Activated T-cell treated with anti-CD3 and anti-CD28 coated beads for 48 hours (primary cell): ENCODE results near the gene ABCG2.
"Not testable (repeated sequence)": the region's sequence is repeated elsewhere in the genome, so short reads cannot be mapped to it uniquely, and the experiment has no call there.

ENCODE experiments used
- DNase-seq: peaks from one replicate; pipeline ENCODE4 v3.0.0-alpha.2; 2020; ENCODE audit warnings: low read depth

ABCG2 gene

DNA sequence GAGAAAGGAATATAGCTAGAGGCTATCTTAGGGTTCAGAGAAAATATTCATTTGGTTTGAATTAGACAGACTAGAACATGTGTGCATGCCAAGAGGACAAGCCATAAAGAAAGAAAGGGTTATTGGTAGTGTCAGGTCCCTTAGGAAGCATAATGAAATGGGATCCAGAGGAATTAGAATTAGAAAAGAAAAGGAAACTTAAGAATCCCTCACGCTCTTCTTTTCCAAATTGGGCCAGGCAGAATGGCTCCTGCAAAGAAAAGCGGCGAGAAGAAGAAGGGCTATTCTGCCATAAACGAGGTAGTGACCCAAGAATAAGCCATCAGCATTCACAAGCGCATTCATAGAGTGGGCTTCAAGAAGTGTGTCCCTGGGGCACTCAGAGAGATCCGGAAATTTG is 4.9 kb upstream of the ABCG2 start:
- no peak for DNase-seq

DNA sequence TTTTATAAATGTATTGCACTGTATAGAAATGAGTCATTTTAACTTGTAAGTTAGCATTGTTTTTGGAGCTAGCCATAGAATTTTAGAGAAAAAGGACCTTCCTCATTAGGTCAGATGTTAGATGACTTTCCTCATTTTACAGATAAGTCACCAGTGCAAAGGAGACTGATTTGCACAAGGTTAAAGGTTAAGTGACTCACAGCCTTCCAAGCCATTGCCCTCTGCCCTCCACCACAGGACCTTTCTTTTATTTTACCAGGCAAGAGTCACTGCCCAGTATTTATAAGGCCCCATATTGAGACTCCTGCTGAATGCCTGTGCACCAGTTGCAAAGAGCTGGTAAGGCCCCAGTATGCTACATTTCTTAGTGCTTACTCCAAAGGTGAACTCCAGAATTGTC is 4.2 kb upstream of the ABCG2 start:
- no peak for DNase-seq

DNA sequence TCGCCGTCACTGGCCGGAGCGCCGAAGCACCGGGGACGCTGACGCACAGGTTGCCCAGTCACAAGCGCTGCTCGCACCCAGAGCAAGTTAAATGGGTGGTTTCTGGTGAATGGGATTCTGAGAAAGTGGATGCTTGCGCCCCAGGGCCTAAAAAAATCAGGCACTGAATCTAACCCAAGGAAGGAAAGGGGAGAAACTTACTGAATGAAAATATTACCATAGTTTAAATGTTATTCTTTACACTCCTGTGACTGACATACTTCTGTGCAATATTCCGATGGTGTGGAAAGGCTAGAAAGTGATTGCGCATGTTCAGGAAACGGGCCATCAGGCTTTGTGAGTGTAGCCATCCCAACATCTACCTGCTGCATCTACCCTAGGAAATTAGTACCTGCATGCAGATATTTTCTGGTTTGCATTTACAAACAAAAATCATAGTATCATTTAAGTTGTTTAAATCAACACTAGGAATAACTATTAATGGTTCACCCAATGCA is 838 bp upstream of the ABCG2 start:
- no peak for DNase-seq

DNA sequence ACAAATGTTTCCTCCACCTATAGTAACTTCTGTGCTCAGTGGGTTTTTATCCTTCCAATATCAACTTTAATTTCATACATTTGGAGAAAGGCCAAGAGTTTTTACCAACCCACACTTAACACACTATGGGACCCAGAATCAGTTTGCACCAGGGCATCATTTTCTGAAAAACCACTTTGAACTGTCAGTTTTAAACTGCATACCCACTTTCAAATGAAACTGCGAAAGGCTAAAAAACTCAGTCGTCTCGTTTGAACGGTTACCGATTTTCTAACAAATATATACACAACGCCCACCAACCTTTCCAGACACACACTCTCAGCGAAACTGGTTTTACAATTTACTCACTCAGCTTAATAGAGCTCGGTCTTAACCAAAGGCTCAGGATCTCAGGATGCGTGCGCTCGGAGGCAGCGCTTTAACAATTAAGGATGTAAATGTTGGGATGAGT is 376 bp downstream of the ABCG2 start:
- DNase-seq: no peak

DNA sequence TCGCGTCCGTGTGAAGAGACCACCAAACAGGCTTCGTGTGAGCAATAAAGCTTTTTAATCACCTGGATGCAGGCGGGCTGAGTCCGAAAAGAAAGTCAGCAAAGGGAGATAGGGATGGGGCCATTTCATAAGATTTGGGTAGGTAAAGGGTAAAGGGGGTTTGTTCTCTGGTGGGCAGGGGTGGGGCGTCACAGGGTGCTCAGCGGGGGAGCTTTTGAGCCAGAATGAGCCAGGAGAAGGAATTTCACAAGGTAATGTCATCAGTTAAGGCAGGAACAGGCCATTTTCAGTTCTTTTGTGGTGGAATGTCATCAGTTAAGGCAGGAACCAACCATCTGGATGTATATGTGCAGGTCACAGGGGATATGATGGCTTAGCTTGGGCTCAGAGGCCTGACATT is 6.1 kb downstream of the ABCG2 start:
- DNase-seq: not testable (repeated sequence)

DNA sequence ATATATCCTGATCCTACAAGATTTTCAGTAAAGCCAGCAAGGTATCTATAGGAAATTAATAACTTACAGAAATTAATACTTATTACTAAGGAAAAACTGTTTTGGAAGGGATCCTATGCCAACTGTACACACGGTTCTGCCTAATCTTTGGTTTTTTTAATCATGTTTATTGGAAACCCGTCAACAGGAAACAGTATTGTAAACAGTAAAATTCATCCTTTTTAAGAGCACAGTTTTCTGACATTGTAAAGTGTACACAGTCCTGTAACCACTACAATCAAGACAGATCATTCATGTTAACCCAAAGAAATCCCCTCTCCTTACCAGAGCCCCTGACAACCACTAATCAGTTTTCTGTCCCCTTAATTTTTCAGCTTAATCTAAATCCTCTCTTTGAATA is 9.9 kb downstream of the ABCG2 start:
- DNase-seq: no peak

DNA sequence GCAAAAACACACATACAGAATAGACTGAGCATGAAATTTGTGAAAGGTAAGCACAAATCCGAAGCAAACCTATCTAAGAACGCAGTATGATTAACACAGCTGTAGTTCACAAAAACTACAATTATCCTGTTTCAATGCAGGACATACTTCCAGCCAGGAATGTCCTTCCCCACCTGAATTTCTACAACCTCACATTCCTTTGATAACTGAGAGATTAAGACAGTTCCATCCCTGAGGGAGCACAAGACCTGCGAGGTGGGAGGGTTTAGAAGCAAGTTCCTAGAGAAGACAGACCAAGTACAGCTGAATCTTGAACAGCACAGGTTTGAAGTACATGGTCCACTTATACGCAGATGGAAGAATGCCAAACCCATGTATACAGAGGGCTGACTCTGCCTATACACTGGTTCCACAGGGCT is 10.6 kb downstream of the ABCG2 start:
- DNase-seq: no peak

DNA sequence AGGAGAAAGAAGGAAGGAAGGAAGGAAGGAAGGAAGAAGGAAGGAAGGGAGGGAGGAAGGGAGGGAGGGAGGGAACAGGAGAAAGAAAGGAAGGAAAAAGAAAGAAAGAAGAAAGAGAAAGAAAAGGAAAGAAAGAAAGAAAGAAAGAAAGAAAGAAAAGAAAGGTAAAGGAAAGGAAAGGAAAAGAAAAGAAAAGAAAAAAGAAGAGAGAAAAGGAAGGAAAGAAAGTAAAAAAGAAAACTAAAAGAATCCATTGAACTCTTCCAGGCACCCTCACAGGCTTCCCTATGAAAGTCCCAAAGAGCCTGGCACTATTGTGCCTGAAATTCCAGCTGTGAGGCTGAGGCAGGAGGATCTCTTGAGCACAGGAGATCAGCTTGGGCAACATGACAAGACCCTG is 11.5 kb downstream of the ABCG2 start:
- no peak for DNase-seq

DNA sequence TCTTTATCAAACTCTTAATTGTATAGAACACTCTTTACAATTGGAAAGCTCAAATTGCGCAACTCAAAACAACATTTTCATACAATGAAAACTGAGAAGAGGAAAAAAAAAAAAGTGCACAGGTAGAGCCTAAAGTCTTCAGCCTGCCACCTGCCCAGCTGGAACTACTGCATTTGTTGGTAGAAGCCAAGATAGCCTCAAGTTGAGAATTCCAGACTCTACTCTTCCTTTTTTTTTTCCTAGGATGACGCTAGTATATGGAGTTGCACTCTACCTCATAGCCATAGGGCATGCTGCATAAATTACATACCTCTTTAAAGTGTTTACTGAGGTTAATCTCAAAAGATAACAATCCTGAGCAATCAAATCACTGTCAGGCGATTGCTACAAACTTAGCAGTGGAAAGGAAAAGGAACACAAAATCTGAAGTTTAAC is 13.6 kb downstream of the ABCG2 start:
- no peak for DNase-seq

DNA sequence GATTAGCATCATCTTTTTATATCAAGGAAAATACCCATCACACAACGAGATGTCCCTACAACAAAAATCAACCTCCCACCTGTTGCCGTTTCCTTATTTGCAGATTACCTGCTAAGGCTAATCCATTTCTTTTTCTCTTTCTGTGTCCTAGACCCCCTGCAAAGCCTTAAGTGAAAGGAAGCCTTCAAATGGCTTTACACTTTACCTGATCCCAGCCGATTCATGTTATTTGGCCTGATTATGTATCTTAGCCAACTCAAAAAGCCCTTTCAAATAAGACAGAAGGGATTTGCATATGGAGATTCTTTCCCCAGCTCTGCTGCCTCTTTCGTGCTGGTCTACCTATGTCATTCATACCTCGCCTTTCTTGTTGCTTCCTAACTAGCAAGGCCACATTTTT is 14.4 kb downstream of the ABCG2 start:
- DNase-seq: no peak

DNA sequence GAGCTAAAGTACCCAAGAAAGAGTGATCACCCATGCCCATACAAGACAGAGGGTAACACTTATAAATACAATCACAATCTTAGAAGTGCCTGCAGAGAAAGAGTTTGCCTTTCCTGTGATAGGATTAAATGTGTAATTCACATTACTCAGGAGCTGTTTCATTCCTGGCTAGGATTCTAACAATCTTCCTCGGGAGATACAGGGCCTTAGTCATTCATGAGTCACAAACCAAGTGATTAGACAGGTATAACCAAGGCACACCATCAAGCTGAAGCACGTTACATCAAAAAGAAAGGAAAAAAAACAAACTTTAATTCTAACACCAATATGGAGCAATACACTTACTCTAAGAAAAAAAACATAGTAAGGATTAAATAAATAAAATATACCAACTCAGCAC is 14.9 kb downstream of the ABCG2 start:
- no peak for DNase-seq

DNA sequence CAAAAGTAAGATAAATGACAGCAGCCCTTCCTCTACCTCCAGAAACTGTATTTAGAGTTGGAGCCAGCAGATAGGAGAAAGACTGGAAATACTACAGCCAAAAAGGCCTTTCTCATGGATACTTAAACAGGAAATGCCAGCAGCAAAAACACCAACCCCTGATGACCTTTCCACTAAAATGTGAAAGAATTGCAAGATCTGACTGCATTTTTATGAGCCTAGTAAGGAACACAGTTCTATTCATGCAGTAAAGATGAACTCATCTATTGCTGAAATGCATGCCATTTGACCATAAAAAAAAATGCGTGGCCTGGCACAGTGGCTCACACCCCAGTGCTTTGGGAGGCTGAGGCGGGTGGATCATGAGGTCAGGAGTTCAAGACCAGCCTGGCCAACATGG is 19.9 kb downstream of the ABCG2 start:
- DNase-seq: no peak

DNA sequence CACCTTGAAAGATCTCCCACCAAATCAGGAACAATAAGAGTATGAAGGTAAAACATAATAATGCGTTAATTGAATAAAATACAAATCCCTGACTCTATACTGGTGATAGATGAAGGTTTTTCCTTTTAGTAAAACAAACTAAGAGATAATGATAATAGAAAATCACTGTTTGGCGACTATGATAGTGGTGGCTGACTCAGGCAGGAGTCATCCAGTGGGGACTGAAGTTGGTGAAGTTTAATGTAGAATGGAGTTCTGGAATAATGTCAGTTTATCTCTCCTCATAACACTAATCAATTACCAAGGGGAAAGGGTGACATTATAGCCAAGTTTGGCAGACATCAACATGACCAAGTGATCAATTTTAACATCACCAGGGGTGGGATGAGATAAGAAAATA is 21.3 kb downstream of the ABCG2 start:
- DNase-seq: no peak

DNA sequence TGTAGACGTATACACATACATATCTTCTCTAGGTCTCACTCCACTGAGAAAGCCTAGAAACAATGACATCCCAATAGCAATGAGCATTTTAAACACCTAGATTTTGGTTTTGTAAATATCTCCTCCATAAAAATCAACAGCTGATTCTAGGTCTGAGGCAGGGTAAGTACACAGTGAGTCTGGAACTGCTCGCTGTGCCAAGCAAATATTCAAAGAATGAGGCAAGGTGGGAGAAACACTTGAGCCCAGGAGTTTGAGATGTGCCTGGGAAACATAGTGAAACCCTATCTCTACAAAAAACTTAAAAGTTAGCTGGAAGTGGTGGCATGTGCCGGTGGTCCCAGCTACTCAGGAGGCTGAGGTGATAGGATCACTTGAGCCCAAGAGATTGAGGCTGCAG is 22.2 kb downstream of the ABCG2 start:
- no peak for DNase-seq

DNA sequence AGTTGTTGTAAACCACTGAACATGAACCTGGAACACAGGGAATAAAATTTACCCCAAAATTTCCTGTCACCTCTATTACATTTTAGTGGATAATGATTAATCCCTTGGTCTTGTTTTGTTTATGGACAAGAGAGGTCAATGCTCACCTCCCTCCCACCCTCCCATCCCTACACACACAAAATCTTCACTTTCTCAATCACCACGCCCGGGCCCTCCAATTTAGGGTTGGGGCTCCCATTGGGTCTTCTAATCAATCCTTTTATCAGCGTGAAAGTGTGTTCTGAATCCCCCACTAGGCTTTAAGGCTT is 23.1 kb downstream of the ABCG2 start:
- no peak for DNase-seq

DNA sequence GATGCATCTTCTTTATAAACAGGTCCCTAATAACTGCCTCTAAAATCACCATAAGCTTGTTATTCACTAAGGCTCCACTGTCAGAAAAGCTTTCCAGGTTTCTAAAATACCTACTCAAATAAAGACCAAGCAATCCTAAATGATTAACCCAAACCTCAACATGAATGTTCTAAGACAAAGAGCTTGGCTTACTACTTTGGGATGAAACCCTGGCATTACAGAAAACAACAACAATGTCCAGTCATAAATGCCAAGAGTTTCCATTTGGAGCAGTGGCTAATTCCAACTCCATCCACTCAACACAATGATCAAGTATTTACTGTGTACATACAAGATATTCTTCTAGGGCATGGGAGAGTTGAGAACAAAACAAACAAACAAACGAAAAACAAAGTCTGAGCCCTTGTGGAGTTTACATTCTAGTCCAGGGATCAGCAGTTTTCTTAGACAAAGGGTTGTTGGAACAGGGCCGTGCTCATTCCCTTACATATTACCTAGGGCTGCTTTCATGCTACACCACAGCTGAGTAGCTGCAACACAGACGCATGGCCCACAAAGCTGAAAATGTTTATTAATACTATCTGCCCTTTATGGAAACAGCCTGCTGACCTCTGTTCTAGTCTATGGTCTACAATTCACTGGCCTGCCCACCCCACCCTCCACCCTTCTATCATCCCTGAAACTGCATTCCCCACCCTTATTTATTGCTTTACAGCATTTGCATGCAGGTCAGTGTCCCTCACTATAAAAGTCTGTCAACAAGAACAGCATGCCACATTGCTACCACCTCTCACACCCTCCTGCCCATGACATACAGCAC is 23.7 kb downstream of the ABCG2 start:
- DNase-seq: no peak

DNA sequence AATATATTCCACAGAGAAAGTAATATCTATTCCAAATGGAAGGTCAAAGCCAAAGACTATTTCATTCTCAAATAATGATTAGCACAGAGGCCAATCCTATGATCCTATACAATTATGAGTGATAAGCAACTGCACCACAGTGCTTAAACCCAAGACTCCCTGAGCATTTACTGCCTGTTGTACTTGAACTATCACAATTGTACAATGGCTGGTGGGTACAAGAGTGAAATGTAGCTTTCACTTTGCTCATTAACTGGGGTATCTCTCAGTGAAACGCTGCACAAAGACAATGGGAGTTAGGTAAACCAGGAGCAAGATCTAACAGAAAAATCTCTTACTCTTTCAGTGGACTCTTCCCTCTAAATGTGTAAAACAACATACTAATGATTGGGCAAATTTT is 24.3 kb downstream of the ABCG2 start:
- no peak for DNase-seq

DNA sequence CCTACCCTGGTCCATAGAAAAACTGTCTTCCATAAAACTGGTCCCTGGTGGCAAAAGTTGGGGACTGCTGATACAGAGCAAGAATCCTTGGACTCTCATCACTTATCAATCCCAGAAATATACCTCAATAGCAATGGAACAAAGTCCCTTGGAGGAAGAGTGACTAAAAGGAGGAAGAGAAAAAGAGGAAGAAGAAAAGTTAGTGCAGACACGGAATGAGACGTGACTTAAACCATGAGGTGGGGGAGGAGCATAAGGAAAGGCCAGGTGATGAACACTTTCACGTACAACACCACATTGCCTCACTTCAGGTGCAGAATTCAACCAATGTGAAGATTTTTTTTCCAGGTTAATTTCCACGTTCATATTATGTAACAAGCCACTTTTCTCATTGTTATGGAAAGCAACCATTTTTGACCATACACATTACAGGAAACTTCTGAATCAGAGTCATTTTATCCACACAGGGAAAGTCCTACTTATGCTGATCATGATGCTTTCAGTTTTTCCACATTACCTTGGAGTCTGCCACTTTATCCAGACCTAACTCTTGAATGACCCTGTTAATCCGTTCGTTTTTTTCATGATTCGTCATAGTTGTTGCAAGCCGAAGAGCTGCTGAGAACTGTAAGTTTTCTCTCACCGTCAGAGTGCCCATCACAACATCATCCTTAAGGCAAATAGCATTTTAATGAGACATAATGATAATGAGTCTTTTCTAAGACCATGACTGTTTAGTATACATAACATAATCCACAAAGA is 27.7 kb downstream of the ABCG2 start:
- no peak for DNase-seq

DNA sequence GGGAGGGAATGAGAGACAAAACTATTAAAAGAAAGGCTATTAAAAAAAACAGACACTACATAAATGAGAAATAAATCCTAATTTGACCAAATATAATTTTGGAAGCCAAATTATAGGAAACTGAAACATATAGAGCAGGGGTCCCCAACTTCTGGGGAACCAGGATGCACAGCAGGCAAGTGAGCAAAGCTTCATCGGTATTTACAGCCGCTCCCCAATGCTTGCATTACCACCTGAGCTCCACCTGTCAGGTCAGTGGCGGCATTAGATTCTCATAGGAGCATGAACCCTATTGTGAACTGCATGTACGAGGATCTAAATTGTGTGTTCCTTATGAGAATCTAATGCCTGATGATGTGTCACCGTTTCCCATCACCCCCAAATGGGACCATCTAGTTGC is 28.4 kb downstream of the ABCG2 start:
- DNase-seq: no peak

DNA sequence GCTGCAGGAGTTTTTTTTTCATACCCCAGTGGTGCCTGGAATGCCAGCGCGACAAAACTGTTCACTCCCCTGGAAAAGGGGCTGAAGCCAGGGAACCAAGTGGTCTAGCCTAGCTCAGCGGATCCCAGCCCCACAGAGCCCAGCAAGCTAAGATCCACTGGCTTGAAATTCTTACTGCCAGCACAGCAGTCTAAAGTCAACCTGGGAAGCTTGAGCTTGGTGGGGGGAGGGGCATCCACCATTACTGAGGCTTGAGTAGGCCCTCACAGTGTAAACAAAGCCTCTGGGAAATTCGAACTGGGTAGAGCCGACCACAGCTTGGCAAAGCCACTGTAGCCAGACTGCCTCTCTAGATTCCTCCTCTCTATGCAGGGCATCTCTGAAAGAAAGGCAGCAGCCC is 36.2 kb downstream of the ABCG2 start:
- DNase-seq: not testable (repeated sequence)

DNA sequence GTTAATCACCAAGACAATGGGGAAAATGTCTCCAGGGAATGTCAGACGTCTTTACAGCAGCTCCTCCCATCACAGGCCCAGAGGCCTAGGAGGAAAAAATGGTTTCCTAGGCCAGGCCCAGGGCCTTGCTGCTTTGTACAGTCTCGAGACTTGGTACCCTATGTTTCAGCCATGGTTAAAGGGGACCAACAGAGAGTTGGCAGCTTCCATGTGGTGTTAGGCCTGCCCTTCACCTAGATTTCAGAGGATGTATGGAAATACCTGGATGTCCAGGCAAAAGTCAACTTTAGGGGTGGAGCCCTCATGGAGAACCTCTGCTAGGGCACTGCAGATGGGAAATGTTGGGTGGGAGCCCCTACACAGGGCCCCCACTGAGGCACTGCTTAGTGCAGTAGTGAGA is 38.5 kb downstream of the ABCG2 start:
- DNase-seq: no peak

DNA sequence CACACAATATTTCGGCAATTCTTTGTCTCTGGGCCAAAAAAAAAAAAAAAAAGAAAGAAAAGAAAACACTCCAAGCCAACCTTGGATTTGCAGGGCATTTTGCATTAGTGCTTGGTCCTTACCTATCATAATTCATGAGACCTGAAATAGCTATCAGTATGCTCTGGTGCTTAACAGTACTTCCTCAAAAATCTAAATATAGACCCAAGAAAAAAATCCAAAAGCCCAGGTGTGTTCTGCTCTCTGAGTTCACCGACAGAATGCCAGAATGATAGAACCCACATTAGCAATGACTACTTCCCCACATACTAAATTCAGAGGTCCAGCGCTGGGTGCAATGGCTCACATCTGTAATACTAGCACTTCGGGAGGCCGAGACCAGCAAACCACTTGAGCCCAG is 42.9 kb downstream of the ABCG2 start:
- DNase-seq: no peak

DNA sequence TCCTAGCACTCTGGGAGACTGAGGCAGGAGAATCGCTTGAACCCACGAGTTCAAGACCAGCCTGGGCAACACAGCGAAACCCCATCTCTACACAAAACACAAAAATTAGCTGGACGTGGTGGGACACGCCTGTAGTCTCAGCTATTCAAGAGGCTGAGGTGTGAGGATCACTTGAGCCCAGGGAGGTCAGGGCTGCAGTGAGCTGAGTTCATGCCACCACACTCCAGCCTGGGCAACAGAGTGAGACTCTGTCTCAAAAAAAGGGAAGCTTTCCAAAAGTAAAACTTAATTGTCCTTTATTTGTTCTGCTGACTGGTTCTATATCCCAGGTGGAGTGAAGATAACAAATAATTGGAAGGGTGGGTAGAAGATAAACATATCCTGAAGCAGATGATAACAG is 45.6 kb downstream of the ABCG2 start:
- no peak for DNase-seq

DNA sequence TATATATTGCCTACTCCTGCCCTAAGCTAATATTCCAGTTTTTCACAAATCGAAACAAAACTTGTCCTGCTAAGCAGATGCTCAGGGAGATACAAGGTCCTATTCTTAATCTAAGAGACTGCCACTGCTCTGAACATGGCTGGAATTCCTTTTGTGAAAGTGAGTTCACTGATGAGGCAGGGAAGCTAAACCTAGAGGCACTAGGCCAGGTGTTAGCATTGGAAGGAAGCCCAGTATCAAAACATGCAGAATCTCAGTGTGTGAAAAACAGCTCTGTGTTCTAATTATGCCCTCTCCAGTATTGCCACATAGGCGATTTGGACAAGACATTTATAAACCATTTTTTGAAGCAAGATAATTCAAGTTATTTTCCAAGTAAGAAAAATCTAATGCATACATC is 47.6 kb downstream of the ABCG2 start:
- DNase-seq: no peak
